ENCODE results near the gene ADAMTS13.

GRCh38 chr9:133455936-133456335 lies 33.8 kb downstream of the ADAMTS13 start:
- TF ChIP-seq CTCF (IDR thresholded peaks at IDR 0.05; ENCODE audit: low read depth, low read length) (no peak), EZH2phosphoT487 (IDR thresholded peaks at IDR 0.05; ENCODE audit: low read depth) (no peak)

All from OCI-LY3 (cell line).